T-helper 22 cell (primary cell): Measurements from ENCODE around the gene CDC14B.
"Not testable (repeated sequence)": the region's sequence is repeated elsewhere in the genome, so short reads cannot be mapped to it uniquely, and the experiment has no call there.

Experiments
- DNase-seq: peaks from one replicate; pipeline ENCODE4 v3.0.0-alpha.2; 2020; ENCODE audit warnings: low read depth

Gene CDC14B

DNA sequence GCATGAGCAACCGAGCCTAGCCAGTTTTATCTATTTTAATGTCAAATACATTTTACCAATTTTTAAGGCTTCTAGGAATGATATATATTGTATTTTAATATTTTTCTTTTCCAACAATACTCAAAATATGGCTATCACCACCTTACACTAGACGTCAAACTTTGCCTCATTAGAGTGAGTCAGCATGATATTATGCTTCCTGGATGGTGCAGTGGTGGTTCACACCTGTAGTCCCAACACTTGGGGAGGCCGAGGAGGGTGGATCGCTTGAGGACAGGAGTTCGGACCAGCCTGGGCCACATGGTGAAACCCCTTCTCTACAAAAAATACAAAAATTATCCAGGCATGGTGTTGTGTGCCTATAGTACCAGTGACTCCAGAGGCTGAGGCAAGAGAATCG is 7.3 kb upstream of the CDC14B start:
- no peak for DNase-seq

- no peak for DNase-seq
Measured at GRCh38 chr9:96621618-96622017, 2.0 kb upstream of the CDC14B start.

DNA sequence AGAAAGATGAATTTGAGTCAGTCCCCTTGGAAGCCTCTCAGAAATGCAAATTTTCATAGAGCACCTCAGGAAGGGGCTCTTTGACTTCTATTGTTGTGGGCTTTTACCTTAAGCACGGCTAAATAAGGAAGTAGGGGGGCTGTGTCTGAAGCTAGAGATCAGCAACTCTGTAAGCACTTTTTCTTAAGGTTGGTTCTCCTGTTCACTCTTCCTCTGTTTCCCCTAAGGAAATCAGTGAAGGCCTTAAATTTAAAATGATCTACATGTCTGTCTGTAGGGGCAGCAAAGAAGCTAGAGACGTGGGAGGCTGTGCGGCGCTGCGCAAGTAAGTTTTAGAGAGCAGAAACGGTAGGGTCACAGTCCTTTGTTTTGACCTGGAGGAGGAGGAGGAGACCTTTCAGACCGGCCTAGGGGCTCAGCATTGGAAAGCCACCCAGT is 1.2 kb upstream of the CDC14B start:
- DNase-seq: no peak

GRCh38 chr9:96620181-96620514 is 505 bp upstream of the CDC14B start:
- no peak for DNase-seq

DNA sequence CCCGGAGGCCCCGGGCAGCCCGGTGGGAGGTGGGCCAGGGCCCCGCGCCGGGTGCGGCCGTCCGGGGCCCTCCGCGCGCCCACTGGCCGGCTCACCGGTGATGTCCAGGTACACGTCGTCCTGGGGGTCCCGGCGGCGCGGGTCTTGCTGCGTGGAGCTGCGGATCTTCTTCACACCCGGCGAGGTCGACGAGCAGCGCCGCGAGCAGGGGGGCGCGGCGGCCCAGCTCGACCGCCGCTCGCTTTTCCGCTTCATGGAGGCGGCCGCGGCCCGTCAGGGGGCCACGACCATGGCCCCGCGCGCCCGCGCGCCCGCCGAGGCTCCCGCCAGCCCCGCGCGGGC is 548 bp downstream of the CDC14B start:
- no peak for DNase-seq

GRCh38 chr9:96618209-96619123 is 1.2 kb downstream of the CDC14B start:
- no peak for DNase-seq

DNA sequence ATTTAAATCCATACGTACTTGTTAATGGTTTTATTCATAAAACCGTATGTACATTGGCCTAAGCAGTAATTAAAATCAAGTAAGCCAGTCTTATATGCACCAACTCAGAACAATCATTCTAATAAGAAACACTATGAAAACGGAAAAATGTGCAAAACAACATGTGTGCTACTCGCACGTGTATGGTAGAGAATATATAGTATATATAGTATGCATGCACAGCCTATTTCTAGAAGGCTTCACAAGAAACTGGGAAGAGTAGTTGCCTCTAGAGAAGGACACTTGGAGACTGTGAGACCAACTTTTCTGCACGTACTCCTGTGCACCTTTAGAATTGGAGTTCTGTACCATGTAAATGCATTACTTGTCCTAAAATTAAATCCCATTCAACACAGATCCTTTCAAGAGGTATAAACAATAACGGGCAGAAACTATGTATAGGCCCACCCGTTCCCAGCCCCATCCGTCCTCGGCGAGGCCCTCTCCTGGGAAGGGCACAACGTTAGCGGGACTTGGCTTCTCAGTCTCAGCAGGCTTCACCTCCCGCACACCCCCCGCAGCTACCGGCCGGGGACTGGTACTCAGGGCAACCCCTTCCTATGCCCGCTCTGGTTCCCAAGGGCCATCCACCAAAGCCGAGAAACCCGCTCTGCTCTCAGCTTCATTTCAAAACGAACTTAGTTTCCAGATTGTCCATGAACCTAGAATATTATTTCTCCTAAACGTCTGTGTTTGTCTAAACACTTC is 2.0 kb downstream of the CDC14B start:
- no peak for DNase-seq

DNA sequence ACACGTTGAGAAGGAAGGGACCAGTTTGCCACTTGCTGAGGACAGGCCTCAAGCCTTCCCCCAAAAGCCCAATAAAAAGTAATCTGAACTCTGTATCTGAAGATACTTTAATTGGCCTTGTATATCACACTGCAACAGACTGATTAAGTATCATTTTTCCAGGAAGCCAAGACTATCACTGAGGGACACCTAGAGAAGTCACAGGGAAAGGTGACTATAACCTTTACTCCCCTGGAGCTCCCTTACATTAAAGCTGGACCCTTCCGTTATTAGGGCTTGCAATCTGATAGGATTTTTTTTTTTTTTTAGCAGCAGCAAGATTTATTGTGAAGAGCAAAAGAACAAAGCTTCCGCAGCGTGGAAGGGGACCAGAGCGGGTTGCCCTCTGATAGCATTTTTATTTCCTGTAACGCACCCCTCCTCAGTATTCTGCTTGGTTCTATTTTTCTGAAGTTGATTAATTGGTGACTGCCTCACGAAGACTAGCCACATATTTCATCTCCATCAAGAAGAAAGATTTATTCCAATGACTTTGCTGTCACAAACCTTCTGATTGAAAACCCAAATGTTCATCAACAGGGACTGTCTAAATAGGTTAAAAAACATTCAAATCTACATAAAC is 2.7 kb downstream of the CDC14B start:
- DNase-seq: no peak

- no peak for DNase-seq
Measured at GRCh38 chr9:96615411-96615810, 4.2 kb downstream of the CDC14B start.

DNA sequence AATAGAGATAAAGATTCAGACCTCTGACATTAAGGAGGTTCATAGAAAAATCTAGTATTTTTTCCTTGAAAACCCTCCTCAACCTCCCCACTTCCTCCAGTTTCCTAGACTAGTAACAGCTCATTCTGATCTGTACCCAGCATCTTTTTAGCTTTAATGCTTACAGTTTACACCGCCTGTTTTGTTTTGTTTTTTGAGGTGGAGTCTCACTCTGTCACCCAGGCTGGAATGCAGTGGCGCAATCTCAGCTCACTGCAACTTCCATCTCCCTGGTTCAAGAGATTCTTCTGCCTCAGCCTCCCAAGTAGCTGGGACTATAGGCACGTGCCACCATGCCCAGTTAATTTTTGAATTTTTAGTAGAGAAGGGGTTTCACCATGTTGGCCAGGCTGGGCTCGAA is 5.0 kb downstream of the CDC14B start:
- DNase-seq: not testable (repeated sequence)

- DNase-seq: no peak
Measured at GRCh38 chr9:96612966-96613589, 6.6 kb downstream of the CDC14B start.

- DNase-seq: no peak
Measured at GRCh38 chr9:96612105-96612965, 7.3 kb downstream of the CDC14B start.

GRCh38 chr9:96611302-96611701 is 8.3 kb downstream of the CDC14B start:
- no peak for DNase-seq

- DNase-seq: no peak
Measured at GRCh38 chr9:96609732-96610131, 9.9 kb downstream of the CDC14B start.

GRCh38 chr9:96607971-96608370 is 11.7 kb downstream of the CDC14B start:
- no peak for DNase-seq

- DNase-seq: no peak
Measured at GRCh38 chr9:96605328-96605727, 14.3 kb downstream of the CDC14B start.

DNA sequence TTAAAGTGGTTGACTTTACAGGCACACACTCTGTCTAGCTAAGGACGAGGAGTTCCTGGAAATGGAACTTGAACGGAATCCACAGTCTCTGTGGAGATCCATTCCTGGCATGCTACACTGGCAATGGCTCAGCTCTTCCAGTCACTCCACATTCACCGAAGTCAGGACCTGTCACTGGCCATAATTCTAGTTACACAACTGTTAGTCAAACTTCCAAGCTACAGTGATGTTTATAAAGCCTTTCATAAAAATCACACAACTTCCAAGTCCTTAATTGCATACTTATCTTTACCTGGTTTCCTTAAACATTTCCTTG is 15.7 kb downstream of the CDC14B start:
- DNase-seq: no peak

DNA sequence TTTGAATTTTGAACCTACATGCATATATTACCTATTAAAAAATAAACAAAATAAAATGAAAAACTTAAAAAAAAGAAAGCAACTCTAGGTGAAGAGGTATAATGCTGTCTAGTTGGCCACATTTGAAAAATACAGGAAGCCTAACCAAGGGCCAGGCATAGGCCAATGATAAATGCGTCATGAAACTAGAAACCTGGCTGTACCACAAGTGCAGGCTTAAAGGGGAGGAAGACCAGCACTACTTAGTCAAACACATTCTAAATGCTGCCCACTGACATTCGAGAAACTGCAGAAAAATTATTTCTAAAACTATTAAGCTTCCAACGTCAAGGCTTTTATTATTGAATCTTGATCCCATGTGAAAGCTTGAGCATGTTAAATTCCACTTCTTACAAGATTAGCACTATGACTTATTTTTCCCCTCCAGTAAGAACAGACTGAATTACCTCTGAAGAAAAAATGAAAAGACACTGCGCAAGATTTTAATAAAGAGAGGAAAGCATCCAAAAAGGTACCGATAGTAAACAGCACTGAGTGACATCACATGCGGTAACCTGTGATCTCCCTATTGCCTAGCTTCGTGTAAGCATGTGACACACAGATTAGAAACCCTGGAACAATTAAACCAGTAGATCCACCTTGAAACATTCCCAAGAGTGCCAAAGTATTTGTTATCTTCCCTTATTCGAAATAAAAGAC is 16.2 kb downstream of the CDC14B start:
- DNase-seq: no peak

- no peak for DNase-seq
Measured at GRCh38 chr9:96599298-96599697, 20.3 kb downstream of the CDC14B start.

DNA sequence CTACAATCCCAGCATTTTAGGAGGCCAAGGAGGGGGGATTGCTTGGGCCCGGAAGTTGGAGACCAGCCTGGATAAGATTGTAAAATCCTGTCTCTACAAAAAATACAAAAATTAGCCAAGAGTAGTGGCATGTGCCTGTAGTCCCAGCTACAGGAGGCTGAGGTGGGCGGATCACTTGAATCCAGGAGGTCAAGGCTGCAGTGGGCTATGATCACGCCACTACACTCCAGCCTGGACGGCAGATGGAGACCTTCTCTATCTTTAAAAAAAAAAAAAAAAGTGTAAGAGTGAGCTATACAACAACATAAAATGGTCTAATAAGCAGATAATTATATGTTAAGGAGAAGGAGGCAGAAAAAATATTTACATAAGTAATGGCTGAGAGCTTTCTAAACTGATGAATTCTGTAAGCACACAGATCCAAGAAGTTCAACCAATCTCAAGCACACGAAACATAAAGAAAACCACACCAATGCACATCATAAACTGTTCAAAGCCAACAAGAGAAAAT is 23.0 kb downstream of the CDC14B start:
- no peak for DNase-seq
